SK-N-SH treated with all-trans-retinoic acid at 6 μM for 48 hours (cell line): ENCODE results near the gene PGP.

Experiments used
- ATAC-seq: fragments of 200-7000 bp; cut with Tn5 transposase; 3 replicates; pipeline ENCODE4 v1.9.1; 2020; ENCODE audit warnings: mild to moderate bottlenecking, moderate library complexity
- ARNTL ChIP-seq: fragments of 450-650 bp; formaldehyde crosslinking; IDR thresholded peaks from 2 replicates; pipeline ENCODE4 v1.5.0; 2020; ENCODE audit warnings: low read depth, mild to moderate bottlenecking, moderate library complexity, borderline replicate concordance
- BACH2 ChIP-seq: fragments of 250-450 bp; sonication (Bioruptor Pico); IDR thresholded peaks from 2 replicates; pipeline ENCODE4 v1.9.0; 2021; ENCODE audit warnings: mild to moderate bottlenecking, borderline replicate concordance
- CREB5 ChIP-seq: fragments of 250-450 bp; sonication (Bioruptor Pico); IDR thresholded peaks from 2 replicates; pipeline ENCODE4 v1.5.1; 2020; ENCODE audit warnings: low read depth, mild to moderate bottlenecking, moderate library complexity
- CSDC2 ChIP-seq: fragments of 250-450 bp; sonication (Bioruptor Pico); IDR thresholded peaks from 2 replicates; pipeline ENCODE4 v1.5.0; 2020; ENCODE audit warnings: mild to moderate bottlenecking, moderate library complexity
- ESRRG ChIP-seq: fragments of 250-450 bp; sonication (Bioruptor Pico); IDR thresholded peaks from 2 replicates; pipeline ENCODE4 v1.6.1; 2021; ENCODE audit warnings: mild to moderate bottlenecking
- GLIS3 ChIP-seq: fragments of 250-450 bp; sonication (Bioruptor Pico); IDR thresholded peaks from 2 replicates; pipeline ENCODE4 v1.5.0; 2020; ENCODE audit warnings: mild to moderate bottlenecking, moderate library complexity
- ISL1 ChIP-seq: fragments of 250-450 bp; sonication (Bioruptor Pico); IDR thresholded peaks from 2 replicates; pipeline ENCODE4 v2.1.2; 2022; ENCODE audit warnings: mild to moderate bottlenecking, moderate library complexity
- OSR1 ChIP-seq: fragments of 250-450 bp; sonication (Bioruptor Pico); IDR thresholded peaks from 2 replicates; pipeline ENCODE4 v1.8.0; 2022; ENCODE audit warnings: moderate library complexity, mild to moderate bottlenecking, inconsistent platforms
- PATZ1 ChIP-seq: fragments of 250-450 bp; sonication (Bioruptor Pico); IDR thresholded peaks from 2 replicates; pipeline ENCODE4 v1.8.0; 2020; ENCODE audit warnings: mild to moderate bottlenecking, moderate library complexity, borderline replicate concordance
- POU6F1 ChIP-seq: fragments of 250-450 bp; sonication (Bioruptor Pico); IDR thresholded peaks from 2 replicates; pipeline ENCODE4 v1.8.0; 2021; ENCODE audit warnings: low read depth, mild to moderate bottlenecking, moderate library complexity, borderline replicate concordance
- PPARA ChIP-seq: fragments of 250-450 bp; sonication (Bioruptor Pico); IDR thresholded peaks from 2 replicates; pipeline ENCODE4 v1.5.0; 2020; ENCODE audit warnings: mild to moderate bottlenecking, borderline replicate concordance
- RARB ChIP-seq: fragments of 250-450 bp; sonication (Bioruptor Pico); IDR thresholded peaks from 2 replicates; pipeline ENCODE4 v1.8.0; 2021; ENCODE audit warnings: mild to moderate bottlenecking, moderate library complexity
- SNAI2 ChIP-seq: fragments of 250-450 bp; sonication (Bioruptor Pico); IDR thresholded peaks from 2 replicates; pipeline ENCODE4 v1.5.0; 2020; ENCODE audit warnings: mild to moderate bottlenecking, moderate library complexity
- TCF4 ChIP-seq: fragments of 250-450 bp; sonication (Bioruptor Pico); IDR thresholded peaks from 2 replicates; pipeline ENCODE4 v1.8.0; 2021; ENCODE audit warnings: mild to moderate bottlenecking, moderate library complexity, borderline replicate concordance
- TOX ChIP-seq: fragments of 250-450 bp; sonication (Bioruptor Pico); IDR thresholded peaks from 2 replicates; pipeline ENCODE4 v1.8.0; 2021; ENCODE audit warnings: mild to moderate bottlenecking, moderate library complexity, borderline replicate concordance
- TSHZ2 ChIP-seq: fragments of 250-450 bp; sonication (Bioruptor Pico); IDR thresholded peaks from 2 replicates; pipeline ENCODE4 v1.5.0; 2020; ENCODE audit warnings: mild to moderate bottlenecking, moderate library complexity
- ZC3H10 ChIP-seq: fragments of 250-450 bp; sonication (Bioruptor Pico); IDR thresholded peaks from 2 replicates; pipeline ENCODE4 v1.5.1; 2021; ENCODE audit warnings: mild to moderate bottlenecking, moderate library complexity
- ZNF70 ChIP-seq: fragments of 450-650 bp; formaldehyde crosslinking; IDR thresholded peaks from 2 replicates; pipeline ENCODE4 v1.5.0; 2020; ENCODE audit warnings: mild to moderate bottlenecking, moderate library complexity
- ZNF8 ChIP-seq: fragments of 450-650 bp; formaldehyde crosslinking; IDR thresholded peaks from 2 replicates; pipeline ENCODE4 v1.5.0; 2020; ENCODE audit warnings: mild to moderate bottlenecking, moderate library complexity

The PGP gene

GRCh38 chr16:2250652-2251295, 36.1 kb upstream of the PGP start:
- ATAC-seq: peak; percentile 4
- TF ChIP-seq SNAI2 (CRISPR knock-in tag): no peak
- no peak for TF ChIP-seq POU6F1 (CRISPR knock-in tag)
- TF ChIP-seq TOX (CRISPR knock-in tag): no peak
- no peak for TF ChIP-seq CSDC2
- TF ChIP-seq GLIS3: no peak
- TF ChIP-seq, all 23 proteins: peak for 0

GRCh38 chr16:2246301-2246885, 31.8 kb upstream of the PGP start:
- no peak for ATAC-seq
- TF ChIP-seq CREB5 (CRISPR knock-in tag): no peak

GRCh38 chr16:2244926-2245795, 30.5 kb upstream of the PGP start:
- no peak for ATAC-seq
- TF ChIP-seq GLIS3: no peak
- no peak for TF ChIP-seq CSDC2
- no peak for TF ChIP-seq ARNTL
- no peak for TF ChIP-seq ESRRG (CRISPR knock-in tag)
- no peak for TF ChIP-seq PPARA (CRISPR knock-in tag)
- TF ChIP-seq BACH2 (CRISPR knock-in tag): no peak
- no peak for TF ChIP-seq TSHZ2 (CRISPR knock-in tag)
- TF ChIP-seq POU6F1 (CRISPR knock-in tag): no peak
- TF ChIP-seq TCF4 (CRISPR knock-in tag): no peak
- no peak for TF ChIP-seq ZC3H10 (CRISPR knock-in tag)
- no peak for TF ChIP-seq RARB
- no peak for TF ChIP-seq ZNF70 (CRISPR knock-in tag)
- TF ChIP-seq SNAI2 (CRISPR knock-in tag): no peak
- TF ChIP-seq CREB5 (CRISPR knock-in tag): no peak
- TF ChIP-seq ZNF8 (CRISPR knock-in tag): no peak
- no peak for TF ChIP-seq PATZ1
- no peak for TF ChIP-seq ISL1 (CRISPR knock-in tag)
- TF ChIP-seq OSR1 (CRISPR knock-in tag): no peak
